Measurements from ENCODE around the gene CTNNA3. TPM values are rescaled to one million over a fixed set of nuclear protein-coding genes. Genes with fewer than 3 reads are reported as not detected.

The CTNNA3 gene
- total RNA-seq, 4 donors from 2014 or later = 0.04 to 0.19 (median 0.11) TPM

GRCh38 chr10:66307826-66308225, 1388.2 kb downstream of the CTNNA3 start:
- intact Hi-C loops (cut with DNase I; ENCODE audit: low total_unique reads) = no loop called here
- no peak overlapping the region for H3K4me3 ChIP-seq (ENCODE audit: low read depth, poor library complexity, severe bottlenecking)
- no peak for DNase-seq (ENCODE audit: low spot score in 2 of 2)
- no peak for TF ChIP-seq POLR2A (IDR thresholded peaks at IDR 0.05)
- no peak for TF ChIP-seq CTCF (IDR thresholded peaks at IDR 0.05)

- no peak overlapping the region for H3K4me3 ChIP-seq (ENCODE audit: low read depth, poor library complexity, severe bottlenecking)
- 88 to 93% methylated on average over 1 of the region's 1 CpG for WGBS, 2 donors
- TF ChIP-seq POLR2A (IDR thresholded peaks at IDR 0.05) (no peak), CTCF (IDR thresholded peaks at IDR 0.05) (no peak)
- intact Hi-C loops (cut with DNase I; ENCODE audit: low total_unique reads) = no loop called here
- no peak for DNase-seq (ENCODE audit: low spot score in 2 of 2)
These were observed 1394.9 kb downstream of the CTNNA3 start for GRCh38 chr10:66301078-66301477.

- no peak for DNase-seq (ENCODE audit: low spot score in 2 of 2)
- no peak for TF ChIP-seq CTCF (IDR thresholded peaks at IDR 0.05)
- TF ChIP-seq POLR2A (IDR thresholded peaks at IDR 0.05) = no peak
- no peak overlapping the region for H3K4me3 ChIP-seq (ENCODE audit: low read depth, poor library complexity, severe bottlenecking)
- WGBS, 2 donors = 30 to 50% methylated on average over 3 of the region's 3 CpGs
- intact Hi-C loops (cut with DNase I; ENCODE audit: low total_unique reads) = no loop called here
These were observed 1400.4 kb downstream of the CTNNA3 start for GRCh38 chr10:66295602-66296001.

GRCh38 chr10:66294538-66294937, 1401.5 kb downstream of the CTNNA3 start:
- H3K4me3 ChIP-seq (ENCODE audit: low read depth, poor library complexity, severe bottlenecking) = no peak overlapping the region
- 58 to 72% methylated on average over 3 of the region's 3 CpGs for WGBS, 2 donors
- TF ChIP-seq POLR2A (IDR thresholded peaks at IDR 0.05) = no peak
- no peak for TF ChIP-seq CTCF (IDR thresholded peaks at IDR 0.05)
- DNase-seq (ENCODE audit: low spot score in 2 of 2) = no peak
- intact Hi-C loops (cut with DNase I; ENCODE audit: low total_unique reads) = no loop called here

GRCh38 chr10:66292922-66293321, 1403.1 kb downstream of the CTNNA3 start:
- intact Hi-C loops (cut with DNase I; ENCODE audit: low total_unique reads) = no loop called here
- H3K4me3 ChIP-seq (ENCODE audit: low read depth, poor library complexity, severe bottlenecking) = no peak overlapping the region
- no peak for DNase-seq (ENCODE audit: low spot score in 2 of 2)
- no peak for TF ChIP-seq CTCF (IDR thresholded peaks at IDR 0.05)
- TF ChIP-seq POLR2A (IDR thresholded peaks at IDR 0.05) = no peak

- WGBS, 2 donors = 53 to 66% methylated on average over 1 of the region's 1 CpG
- no peak for TF ChIP-seq POLR2A (IDR thresholded peaks at IDR 0.05)
- TF ChIP-seq CTCF (IDR thresholded peaks at IDR 0.05) = no peak
- intact Hi-C loops (cut with DNase I; ENCODE audit: low total_unique reads) = no loop called here
- no peak overlapping the region for H3K4me3 ChIP-seq (ENCODE audit: low read depth, poor library complexity, severe bottlenecking)
- no peak for DNase-seq (ENCODE audit: low spot score in 2 of 2)
These were observed 1403.5 kb downstream of the CTNNA3 start for GRCh38 chr10:66292456-66292855.

Measured in lower leg skin (tissue), 4 donors.